Endothelial cell of umbilical vein (primary cell): ENCODE data around the gene YBX3. TPM values are rescaled to one million over a fixed set of nuclear protein-coding genes. Genes with fewer than 3 reads are reported as not detected.

Source experiments
- BruUV-seq: library from RNA; stranded (reverse); fragments of 400-500 nt; replicated peaks from 2 replicates; lab custom pipeline; 2021; lab: Mats Ljungman, UMichigan
- CTCF ChIA-PET: fragments of 300-600, 350-600 bp; sonication (Branson Sonifier 250); formaldehyde crosslinking; loops from one replicate; lab custom pipeline; 2021; ENCODE audit warnings: antibody characterized with exemption, inconsistent platforms; lab: Charles Lee
- POLR2A ChIA-PET: fragments of 300-600, 350-600 bp; sonication (Branson Sonifier 250); formaldehyde crosslinking; loops from one replicate; lab custom pipeline; 2021; ENCODE audit warnings: antibody characterized with exemption, inconsistent platforms; lab: Charles Lee
- DNase-seq: peaks from one replicate; pipeline ENCODE4 v3.0.0-alpha.2; 2011; ENCODE audit warnings: low read depth, low spot score
- FAIRE-seq: peaks from 2 replicates; lab custom pipeline; 2011; peaks lifted over from hg19 to GRCh38; lab: Jason Lieb, UNC
- H2AFZ ChIP-seq: 2 replicates; pipeline ENCODE4 v1.6.0; 2012; ENCODE audit warnings: low read depth, low read length, control low read depth, inconsistent platforms
- H3K27ac ChIP-seq: 2 replicates; pipeline ENCODE4 v1.5.1; 2011; ENCODE audit warnings: low read depth, mild to moderate bottlenecking, control low read depth, low read length, moderate library complexity; ENCODE audit not compliant: insufficient read depth
- H3K27me3 ChIP-seq, 2 experiments: 2 replicates each; pipeline versions ENCODE4 v1.6.0 to v1.6.1; 2011; ENCODE audit warnings: low read length in 2 of 2, mixed read lengths in 1 of 2; ENCODE audit not compliant: control insufficient read depth in 2 of 2, insufficient read depth in 2 of 2
- H3K36me3 ChIP-seq, 2 experiments: 2 replicates in 1 of 2; 3 replicates in 1 of 2; pipeline ENCODE4 v1.5.1; 2011; ENCODE audit warnings: low read length in 2 of 2, mild to moderate bottlenecking in 1 of 2, moderate library complexity in 1 of 2; ENCODE audit not compliant: control insufficient read depth in 2 of 2, insufficient read depth in 2 of 2; ENCODE audit errors: extremely low read depth in 1 of 2
- H3K4me1 ChIP-seq: 3 replicates; pipeline ENCODE4 v1.5.1; 2011; ENCODE audit warnings: mild to moderate bottlenecking, low read length; ENCODE audit not compliant: control insufficient read depth, insufficient read depth; ENCODE audit errors: extremely low read depth
- H3K4me2 ChIP-seq: 2 replicates; pipeline ENCODE4 v1.6.1; 2011; ENCODE audit warnings: low read length, control low read depth, mixed read lengths; ENCODE audit not compliant: insufficient read depth
- H3K4me3 ChIP-seq, 3 experiments: fragments of 200-600 bp in 1 of 3; sonication (generic), shearing (Covaris generic) in 1 of 3; replicated peaks in 1 of 3; 2 replicates each; pipeline ENCODE4 v1.5.1; 2011 to 2016; ENCODE audit warnings: control low read depth in 3 of 3, low read length in 3 of 3, mild to moderate bottlenecking in 2 of 3, inconsistent platforms in 1 of 3, low read depth in 1 of 3, moderate library complexity in 1 of 3; ENCODE audit not compliant: insufficient read depth in 1 of 3
- H3K79me2 ChIP-seq: 2 replicates; pipeline ENCODE4 v1.6.0; 2012; ENCODE audit warnings: low read length, inconsistent platforms; ENCODE audit not compliant: control insufficient read depth, insufficient read depth
- H3K9ac ChIP-seq: replicated peaks from 2 replicates; pipeline ENCODE3; 2011; ENCODE audit warnings: low read length, control low read depth; ENCODE audit not compliant: insufficient read depth; ENCODE audit errors: extremely low read depth
- H3K9me1 ChIP-seq: replicated peaks from 3 replicates; pipeline ENCODE4 v1.6.0; 2011; ENCODE audit warnings: mild to moderate bottlenecking, low read length; ENCODE audit not compliant: control insufficient read depth, insufficient read depth; ENCODE audit errors: extremely low read depth
- H3K9me3 ChIP-seq: replicated peaks from 2 replicates; pipeline ENCODE4 v1.5.1; 2012; ENCODE audit warnings: low read length, inconsistent platforms; ENCODE audit not compliant: control insufficient read depth, insufficient read depth
- H4K20me1 ChIP-seq: replicated peaks from 2 replicates; pipeline ENCODE3; 2011; ENCODE audit warnings: mild to moderate bottlenecking, low read length; ENCODE audit not compliant: control insufficient read depth, insufficient read depth; ENCODE audit errors: extremely low read depth
- EZH2 ChIP-seq: IDR thresholded peaks from 2 replicates; pipeline ENCODE4 v1.6.1; 2012; ENCODE audit warnings: borderline replicate concordance, low read depth, mild to moderate bottlenecking, moderate library complexity, low read length, inconsistent platforms; ENCODE audit not compliant: severe bottlenecking
- FOS ChIP-seq: IDR thresholded peaks from 2 replicates; pipeline ENCODE4 v1.6.1; 2011; ENCODE audit warnings: mild to moderate bottlenecking, low read length, moderate library complexity, borderline replicate concordance; ENCODE audit not compliant: insufficient read depth
- GATA2 ChIP-seq: IDR thresholded peaks from 2 replicates; pipeline ENCODE4 v1.7.0; 2011; ENCODE audit warnings: low read depth, mild to moderate bottlenecking, moderate library complexity, mixed read lengths, low read length; ENCODE audit not compliant: insufficient read length, insufficient read depth
- JUN ChIP-seq: IDR thresholded peaks from 2 replicates; pipeline ENCODE4 v1.6.1; 2011; ENCODE audit warnings: borderline replicate concordance, low read depth; ENCODE audit not compliant: insufficient read length, insufficient read depth
- MYC ChIP-seq: IDR thresholded peaks from one replicate; pipeline ENCODE4 v1.6.1; 2011; ENCODE audit warnings: mild to moderate bottlenecking, low read depth, low read length
- POLR2A ChIP-seq: IDR thresholded peaks from 2 replicates; pipeline ENCODE4 v1.6.1; 2012; ENCODE audit warnings: low read depth, mild to moderate bottlenecking, control low read depth, low read length
- POLR2AphosphoS5 ChIP-seq: IDR thresholded peaks from 2 replicates; pipeline ENCODE4 v1.6.1; 2012; ENCODE audit warnings: low read depth, mild to moderate bottlenecking, control low read depth, low read length, moderate library complexity; ENCODE audit not compliant: insufficient read depth
- dilution Hi-C: fragments of 300-500 bp; cut with MboI; formaldehyde crosslinking; loops from one replicate; pipeline ENCODE4 v1.15.0; 2019; ENCODE audit warnings: low sequenced_read_pairs; ENCODE audit not compliant: extremely low pct_ligation_motif_present
- intact Hi-C: fragments of 100-400 bp; cut with micrococcal nuclease; formaldehyde crosslinking; loops from one replicate; pipeline ENCODE4 v1.10.0; 2022
- polyA plus RNA-seq, 4 experiments: library from polyadenylated mRNA; depleted of rRNA in 3 of 4; stranded (reverse) in 3 of 4; unstranded in 1 of 4; fragments of >200 nt; gene quantifications; 2 replicates each; pipeline versions ENCODE4 v1.2.1 to v1.2.3, GENCODE V29; 2011 to 2012; ENCODE audit warnings: missing spikeins in 1 of 4
- total RNA-seq: library from RNA; stranded (reverse); gene quantifications from 2 replicates; pipeline ENCODE4 v1.2.3, GENCODE V29; 2021
- TF ChIP-seq, protein P1 (sequence below), 2 donors: IDR thresholded peaks; 1 replicate in 1 of 2; 2 replicates in 1 of 2; pipeline ENCODE4 v1.5.1; 2011; ENCODE audit warnings: low read length in 2 of 2, mild to moderate bottlenecking in 2 of 2, moderate library complexity in 2 of 2, control low read depth in 1 of 2, inconsistent platforms in 1 of 2, low read depth in 1 of 2; ENCODE audit not compliant: insufficient read depth in 1 of 2; ENCODE audit errors: extremely low read depth in 1 of 2
- TF ChIP-seq, protein P2 (sequence below): IDR thresholded peaks from 2 replicates; pipeline ENCODE4 v1.6.1; 2011; ENCODE audit not compliant: insufficient read depth, insufficient read length

Gene YBX3
- total and polyA plus RNA-seq, 2 donors (not counting 3 experiments of a cell fraction or from before 2014, with no cell fraction given): 137 to 441 TPM

DNA sequence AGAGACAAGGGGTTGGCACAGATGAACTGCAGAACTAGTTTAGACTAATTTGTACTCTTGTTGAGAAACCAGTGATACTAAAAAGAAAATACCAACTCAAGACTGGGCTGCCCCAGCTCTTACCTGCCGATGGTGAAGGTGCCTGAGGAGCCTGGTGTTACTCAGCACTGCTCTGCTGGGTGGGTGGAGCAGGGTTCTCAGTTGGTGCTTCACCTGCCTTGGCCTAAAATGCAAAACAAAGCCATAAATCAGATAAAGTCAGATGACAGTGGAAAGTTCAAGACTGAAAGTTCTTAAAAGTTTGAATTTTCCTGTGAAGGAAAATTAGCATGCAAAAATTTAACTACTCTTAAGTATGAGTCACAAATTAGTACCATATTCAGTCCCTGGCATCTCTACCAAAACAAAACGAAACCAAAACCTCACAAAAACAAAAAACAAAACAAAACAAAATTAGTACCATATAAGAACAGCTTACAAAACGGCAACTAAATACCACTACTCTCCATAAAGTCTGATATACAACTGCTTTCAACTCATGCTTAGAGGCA is 21.9 kb downstream of the YBX3 start:
- no peaks in the 10 kb centered on the region for H3K4me1 ChIP-seq
- ChIA-PET CTCF (no interaction called here), POLR2A (no interaction called here)
- no peak overlapping the region for H3K4me3 ChIP-seq
- no peak overlapping the region for H3K27ac ChIP-seq
- H4K20me1 ChIP-seq: peaks cover 2% of the 10 kb centered on the region
- TF ChIP-seq, protein P1, sequence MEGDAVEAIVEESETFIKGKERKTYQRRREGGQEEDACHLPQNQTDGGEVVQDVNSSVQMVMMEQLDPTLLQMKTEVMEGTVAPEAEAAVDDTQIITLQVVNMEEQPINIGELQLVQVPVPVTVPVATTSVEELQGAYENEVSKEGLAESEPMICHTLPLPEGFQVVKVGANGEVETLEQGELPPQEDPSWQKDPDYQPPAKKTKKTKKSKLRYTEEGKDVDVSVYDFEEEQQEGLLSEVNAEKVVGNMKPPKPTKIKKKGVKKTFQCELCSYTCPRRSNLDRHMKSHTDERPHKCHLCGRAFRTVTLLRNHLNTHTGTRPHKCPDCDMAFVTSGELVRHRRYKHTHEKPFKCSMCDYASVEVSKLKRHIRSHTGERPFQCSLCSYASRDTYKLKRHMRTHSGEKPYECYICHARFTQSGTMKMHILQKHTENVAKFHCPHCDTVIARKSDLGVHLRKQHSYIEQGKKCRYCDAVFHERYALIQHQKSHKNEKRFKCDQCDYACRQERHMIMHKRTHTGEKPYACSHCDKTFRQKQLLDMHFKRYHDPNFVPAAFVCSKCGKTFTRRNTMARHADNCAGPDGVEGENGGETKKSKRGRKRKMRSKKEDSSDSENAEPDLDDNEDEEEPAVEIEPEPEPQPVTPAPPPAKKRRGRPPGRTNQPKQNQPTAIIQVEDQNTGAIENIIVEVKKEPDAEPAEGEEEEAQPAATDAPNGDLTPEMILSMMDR (IDR thresholded peaks at IDR 0.05; ENCODE audit: extremely low read depth in 1 of 2, insufficient read depth in 1 of 2, low read depth in 1 of 2, low read length in 2 of 2): no peak
- TF ChIP-seq FOS (no peak), MYC (no peak), EZH2 (no peak), POLR2AphosphoS5 (no peak), GATA2 (no peak), JUN (no peak), POLR2A (no peak)
- TF ChIP-seq, protein P2, sequence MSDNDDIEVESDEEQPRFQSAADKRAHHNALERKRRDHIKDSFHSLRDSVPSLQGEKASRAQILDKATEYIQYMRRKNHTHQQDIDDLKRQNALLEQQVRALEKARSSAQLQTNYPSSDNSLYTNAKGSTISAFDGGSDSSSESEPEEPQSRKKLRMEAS: no peak
- no peak overlapping the region for H3K9ac ChIP-seq
- DNase-seq: no peak
- dilution Hi-C loops: no loop called here
- H3K9me3 ChIP-seq: no peaks in the 10 kb centered on the region
- H3K27me3 ChIP-seq: no peaks in the 10 kb centered on the region
- no peaks in the 10 kb centered on the region for H3K9me1 ChIP-seq
- H3K4me2 ChIP-seq: no peak overlapping the region
- no peak overlapping the region for H2AFZ ChIP-seq
- H3K79me2 ChIP-seq: peaks cover 12% of the 10 kb centered on the region
- H3K36me3 ChIP-seq: peaks cover 5 to 50% of the 10 kb centered on the region in 2 experiments
- intact Hi-C loops: no loop called here
- FAIRE-seq: peak; percentile 42
- no TSS peak for BruUV-seq
